Measurements from ENCODE around the gene RAB11B. TPM values are rescaled to one million over a fixed set of nuclear protein-coding genes. Genes with fewer than 3 reads are reported as not detected.
A peak's percentile ranks its signal among the peaks of the same experiment; 100 is the strongest.

RAB11B gene
- total and polyA plus RNA-seq, 9 of the 15 experiments (the other 6 are each of a cell fraction or from before 2014, with no cell fraction given), result 0.74 to 71.0 (median 13.8) TPM

DNA sequence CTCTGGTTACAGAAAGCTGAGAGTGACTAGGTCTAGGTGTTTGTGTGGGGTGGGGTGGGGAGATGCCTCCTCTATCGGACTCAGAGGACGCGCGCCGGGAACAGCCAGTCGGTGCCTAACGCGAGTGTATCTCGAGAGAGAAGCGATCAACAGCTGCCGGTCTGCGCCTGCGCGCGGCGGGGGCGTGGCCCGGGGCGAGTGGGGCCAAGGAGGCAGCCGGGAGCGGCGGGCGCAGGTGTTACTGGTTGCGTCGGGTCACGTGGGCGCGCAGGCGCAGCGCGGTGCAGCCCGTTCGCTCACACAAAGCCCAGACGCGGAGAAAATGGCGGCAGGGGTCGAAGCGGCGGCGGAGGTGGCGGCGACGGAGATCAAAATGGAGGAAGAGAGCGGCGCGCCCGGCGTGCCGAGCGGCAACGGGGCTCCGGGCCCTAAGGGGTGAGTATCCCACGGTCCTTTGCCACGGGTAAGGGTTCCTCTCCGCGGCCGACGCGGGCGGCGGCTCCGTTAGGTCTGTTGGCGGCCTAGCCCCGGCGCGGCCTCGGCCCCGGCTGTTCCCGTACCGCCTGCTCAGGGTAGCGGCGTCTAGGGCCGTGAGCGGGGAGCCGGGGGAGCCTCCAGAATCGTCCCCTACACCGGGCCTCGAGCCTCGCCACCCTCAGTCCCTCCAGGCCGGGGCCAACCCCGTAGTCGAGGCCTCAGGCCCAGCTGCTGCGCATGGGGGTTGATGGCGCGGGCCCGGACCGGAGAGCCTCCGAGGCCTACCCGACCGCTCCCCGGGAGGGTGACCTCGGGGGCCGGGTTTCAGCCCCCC lies 54.7 kb downstream of the RAB11B start, which contains the start of gene HNRNPM (continued):
- TF ChIP-seq, protein P1, sequence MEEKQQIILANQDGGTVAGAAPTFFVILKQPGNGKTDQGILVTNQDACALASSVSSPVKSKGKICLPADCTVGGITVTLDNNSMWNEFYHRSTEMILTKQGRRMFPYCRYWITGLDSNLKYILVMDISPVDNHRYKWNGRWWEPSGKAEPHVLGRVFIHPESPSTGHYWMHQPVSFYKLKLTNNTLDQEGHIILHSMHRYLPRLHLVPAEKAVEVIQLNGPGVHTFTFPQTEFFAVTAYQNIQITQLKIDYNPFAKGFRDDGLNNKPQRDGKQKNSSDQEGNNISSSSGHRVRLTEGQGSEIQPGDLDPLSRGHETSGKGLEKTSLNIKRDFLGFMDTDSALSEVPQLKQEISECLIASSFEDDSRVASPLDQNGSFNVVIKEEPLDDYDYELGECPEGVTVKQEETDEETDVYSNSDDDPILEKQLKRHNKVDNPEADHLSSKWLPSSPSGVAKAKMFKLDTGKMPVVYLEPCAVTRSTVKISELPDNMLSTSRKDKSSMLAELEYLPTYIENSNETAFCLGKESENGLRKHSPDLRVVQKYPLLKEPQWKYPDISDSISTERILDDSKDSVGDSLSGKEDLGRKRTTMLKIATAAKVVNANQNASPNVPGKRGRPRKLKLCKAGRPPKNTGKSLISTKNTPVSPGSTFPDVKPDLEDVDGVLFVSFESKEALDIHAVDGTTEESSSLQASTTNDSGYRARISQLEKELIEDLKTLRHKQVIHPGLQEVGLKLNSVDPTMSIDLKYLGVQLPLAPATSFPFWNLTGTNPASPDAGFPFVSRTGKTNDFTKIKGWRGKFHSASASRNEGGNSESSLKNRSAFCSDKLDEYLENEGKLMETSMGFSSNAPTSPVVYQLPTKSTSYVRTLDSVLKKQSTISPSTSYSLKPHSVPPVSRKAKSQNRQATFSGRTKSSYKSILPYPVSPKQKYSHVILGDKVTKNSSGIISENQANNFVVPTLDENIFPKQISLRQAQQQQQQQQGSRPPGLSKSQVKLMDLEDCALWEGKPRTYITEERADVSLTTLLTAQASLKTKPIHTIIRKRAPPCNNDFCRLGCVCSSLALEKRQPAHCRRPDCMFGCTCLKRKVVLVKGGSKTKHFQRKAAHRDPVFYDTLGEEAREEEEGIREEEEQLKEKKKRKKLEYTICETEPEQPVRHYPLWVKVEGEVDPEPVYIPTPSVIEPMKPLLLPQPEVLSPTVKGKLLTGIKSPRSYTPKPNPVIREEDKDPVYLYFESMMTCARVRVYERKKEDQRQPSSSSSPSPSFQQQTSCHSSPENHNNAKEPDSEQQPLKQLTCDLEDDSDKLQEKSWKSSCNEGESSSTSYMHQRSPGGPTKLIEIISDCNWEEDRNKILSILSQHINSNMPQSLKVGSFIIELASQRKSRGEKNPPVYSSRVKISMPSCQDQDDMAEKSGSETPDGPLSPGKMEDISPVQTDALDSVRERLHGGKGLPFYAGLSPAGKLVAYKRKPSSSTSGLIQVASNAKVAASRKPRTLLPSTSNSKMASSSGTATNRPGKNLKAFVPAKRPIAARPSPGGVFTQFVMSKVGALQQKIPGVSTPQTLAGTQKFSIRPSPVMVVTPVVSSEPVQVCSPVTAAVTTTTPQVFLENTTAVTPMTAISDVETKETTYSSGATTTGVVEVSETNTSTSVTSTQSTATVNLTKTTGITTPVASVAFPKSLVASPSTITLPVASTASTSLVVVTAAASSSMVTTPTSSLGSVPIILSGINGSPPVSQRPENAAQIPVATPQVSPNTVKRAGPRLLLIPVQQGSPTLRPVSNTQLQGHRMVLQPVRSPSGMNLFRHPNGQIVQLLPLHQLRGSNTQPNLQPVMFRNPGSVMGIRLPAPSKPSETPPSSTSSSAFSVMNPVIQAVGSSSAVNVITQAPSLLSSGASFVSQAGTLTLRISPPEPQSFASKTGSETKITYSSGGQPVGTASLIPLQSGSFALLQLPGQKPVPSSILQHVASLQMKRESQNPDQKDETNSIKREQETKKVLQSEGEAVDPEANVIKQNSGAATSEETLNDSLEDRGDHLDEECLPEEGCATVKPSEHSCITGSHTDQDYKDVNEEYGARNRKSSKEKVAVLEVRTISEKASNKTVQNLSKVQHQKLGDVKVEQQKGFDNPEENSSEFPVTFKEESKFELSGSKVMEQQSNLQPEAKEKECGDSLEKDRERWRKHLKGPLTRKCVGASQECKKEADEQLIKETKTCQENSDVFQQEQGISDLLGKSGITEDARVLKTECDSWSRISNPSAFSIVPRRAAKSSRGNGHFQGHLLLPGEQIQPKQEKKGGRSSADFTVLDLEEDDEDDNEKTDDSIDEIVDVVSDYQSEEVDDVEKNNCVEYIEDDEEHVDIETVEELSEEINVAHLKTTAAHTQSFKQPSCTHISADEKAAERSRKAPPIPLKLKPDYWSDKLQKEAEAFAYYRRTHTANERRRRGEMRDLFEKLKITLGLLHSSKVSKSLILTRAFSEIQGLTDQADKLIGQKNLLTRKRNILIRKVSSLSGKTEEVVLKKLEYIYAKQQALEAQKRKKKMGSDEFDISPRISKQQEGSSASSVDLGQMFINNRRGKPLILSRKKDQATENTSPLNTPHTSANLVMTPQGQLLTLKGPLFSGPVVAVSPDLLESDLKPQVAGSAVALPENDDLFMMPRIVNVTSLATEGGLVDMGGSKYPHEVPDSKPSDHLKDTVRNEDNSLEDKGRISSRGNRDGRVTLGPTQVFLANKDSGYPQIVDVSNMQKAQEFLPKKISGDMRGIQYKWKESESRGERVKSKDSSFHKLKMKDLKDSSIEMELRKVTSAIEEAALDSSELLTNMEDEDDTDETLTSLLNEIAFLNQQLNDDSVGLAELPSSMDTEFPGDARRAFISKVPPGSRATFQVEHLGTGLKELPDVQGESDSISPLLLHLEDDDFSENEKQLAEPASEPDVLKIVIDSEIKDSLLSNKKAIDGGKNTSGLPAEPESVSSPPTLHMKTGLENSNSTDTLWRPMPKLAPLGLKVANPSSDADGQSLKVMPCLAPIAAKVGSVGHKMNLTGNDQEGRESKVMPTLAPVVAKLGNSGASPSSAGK (IDR thresholded peaks at IDR 0.05), result peak; percentile 61; the same call in 1 of the 2 replicates
- no peak for TF ChIP-seq BRD9 (IDR thresholded peaks at IDR 0.05; ENCODE audit: low read depth, partially characterized antibody)
- TF ChIP-seq, protein P2, sequence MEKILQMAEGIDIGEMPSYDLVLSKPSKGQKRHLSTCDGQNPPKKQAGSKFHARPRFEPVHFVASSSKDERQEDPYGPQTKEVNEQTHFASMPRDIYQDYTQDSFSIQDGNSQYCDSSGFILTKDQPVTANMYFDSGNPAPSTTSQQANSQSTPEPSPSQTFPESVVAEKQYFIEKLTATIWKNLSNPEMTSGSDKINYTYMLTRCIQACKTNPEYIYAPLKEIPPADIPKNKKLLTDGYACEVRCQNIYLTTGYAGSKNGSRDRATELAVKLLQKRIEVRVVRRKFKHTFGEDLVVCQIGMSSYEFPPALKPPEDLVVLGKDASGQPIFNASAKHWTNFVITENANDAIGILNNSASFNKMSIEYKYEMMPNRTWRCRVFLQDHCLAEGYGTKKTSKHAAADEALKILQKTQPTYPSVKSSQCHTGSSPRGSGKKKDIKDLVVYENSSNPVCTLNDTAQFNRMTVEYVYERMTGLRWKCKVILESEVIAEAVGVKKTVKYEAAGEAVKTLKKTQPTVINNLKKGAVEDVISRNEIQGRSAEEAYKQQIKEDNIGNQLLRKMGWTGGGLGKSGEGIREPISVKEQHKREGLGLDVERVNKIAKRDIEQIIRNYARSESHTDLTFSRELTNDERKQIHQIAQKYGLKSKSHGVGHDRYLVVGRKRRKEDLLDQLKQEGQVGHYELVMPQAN (IDR thresholded peaks at IDR 0.05; ENCODE audit: borderline replicate concordance), result 0 out of 2 replicates have a peak, but pooled peaks have one; percentile 15
- TF ChIP-seq CHD1 (IDR thresholded peaks at IDR 0.05; ENCODE audit: low read length), result peak; percentile 96
- TF ChIP-seq RBFOX2 (IDR thresholded peaks at IDR 0.05; ENCODE audit: low read depth, low read length), result peak; percentile 98
- TF ChIP-seq HNRNPH1 (optimal IDR thresholded peaks at IDR 0.05; ENCODE audit: low read depth, low read length), result no peak
- TF ChIP-seq ZNF766 (CRISPR knock-in tag; conservative IDR thresholded peaks at IDR 0.05), result no peak
- TF ChIP-seq TCF7 (IDR thresholded peaks at IDR 0.05; ENCODE audit: borderline replicate concordance), result 0 out of 2 replicates have a peak, but pooled peaks have one; percentile 41
- 0 out of 2 replicates have a peak, but pooled peaks have one; percentile 21 for TF ChIP-seq SREBF2 (CRISPR knock-in tag; IDR thresholded peaks at IDR 0.05)
- peak; percentile 94 for TF ChIP-seq TOE1 (IDR thresholded peaks at IDR 0.05; ENCODE audit: borderline replicate concordance)
- TF ChIP-seq TOE1 (CRISPR knock-in tag; IDR thresholded peaks at IDR 0.05; ENCODE audit: borderline replicate concordance, low read depth), result no peak
- TF ChIP-seq TSC22D4 (tag; IDR thresholded peaks at IDR 0.05), result no peak
- TF ChIP-seq DDX20 (tag; IDR thresholded peaks at IDR 0.05; ENCODE audit: low read depth), result no peak
- no peak for TF ChIP-seq NELFE (IDR thresholded peaks at IDR 0.05; ENCODE audit: insufficient read depth, insufficient read length)

All from K562 (cell line).